HCT116 (cell line): ENCODE measurements around the gene GPALPP1. TPM values are rescaled to one million over a fixed set of nuclear protein-coding genes. Genes with fewer than 3 reads are reported as not detected.

Source experiments
- ATAC-seq: fragments of 200-7000 bp; cut with Tn5 transposase; 2 replicates; pipeline ENCODE4 v1.9.1; 2020; ENCODE audit warnings: mild to moderate bottlenecking, moderate library complexity
- BruUV-seq: library from RNA; stranded (reverse); fragments of 400-500 nt; replicated peaks from 2 replicates; lab custom pipeline; 2021; lab: Mats Ljungman, UMichigan
- CTCF ChIA-PET: fragments of 300-600 bp; sonication (Branson Sonifier 250); formaldehyde crosslinking; loops from one replicate; lab custom pipeline; 2021; ENCODE audit warnings: antibody characterized with exemption; lab: Charles Lee
- POLR2A ChIA-PET: fragments of 300-600, 350-600 bp; sonication (Branson Sonifier 250); formaldehyde crosslinking; loops from one replicate; lab custom pipeline; 2021; ENCODE audit warnings: antibody characterized with exemption; lab: Charles Lee
- RAD21 ChIA-PET, 2 experiments: fragments of 300-600 bp; sonication (Branson Sonifier 250); formaldehyde crosslinking; loops; one replicate each; lab custom pipeline; 2023; ENCODE audit warnings: low total read pairs in 2 of 2; ENCODE audit not compliant: uncharacterized antibody in 2 of 2, unreplicated experiment in 2 of 2, low non-redundant PET in 1 of 2; lab: Charles Lee
- DNase-seq: peaks from one replicate; pipeline ENCODE4 v3.0.0-alpha.2; 2010; ENCODE audit warnings: low read depth, low spot score
- H2AFZ ChIP-seq: fragments of 200-600 bp; shearing (Covaris generic), sonication (generic); 2 replicates; pipeline ENCODE4 v1.6.1; 2017; ENCODE audit warnings: low read depth, mixed run types, mixed read lengths, antibody characterized with exemption, low read length; ENCODE audit not compliant: poor library complexity, severe bottlenecking
- H3K27ac ChIP-seq: 2 replicates; pipeline ENCODE4 v1.5.1; 2012; ENCODE audit warnings: low read depth, low read length
- H3K27me3 ChIP-seq: fragments of 200-600 bp; sonication (generic); 2 replicates; pipeline ENCODE4 v1.6.1; 2016; ENCODE audit warnings: mixed run types, low read length, mixed read lengths; ENCODE audit not compliant: insufficient read depth
- H3K36me3 ChIP-seq, 2 experiments: fragments of 200-500 bp in 1 of 2; fragments of 200-600 bp in 1 of 2; sonication (Bioruptor generic) in 1 of 2; sonication (generic) in 1 of 2; 2 replicates each; pipeline versions ENCODE4 v1.5.1 to v1.6.1; 2014 to 2016; ENCODE audit warnings: low read length in 2 of 2, inconsistent platforms in 1 of 2, mixed read lengths in 1 of 2, mixed run types in 1 of 2; ENCODE audit not compliant: insufficient read depth in 2 of 2, control insufficient read depth in 1 of 2
- H3K4me1 ChIP-seq, 2 experiments: fragments of 200-600 bp in 1 of 2; sonication (generic) in 1 of 2; 2 replicates each; pipeline versions ENCODE4 v1.5.1 to v1.6.1; 2012 to 2017; ENCODE audit warnings: low read length in 2 of 2, inconsistent platforms in 1 of 2, mild to moderate bottlenecking in 1 of 2, mixed read lengths in 1 of 2, mixed run types in 1 of 2, moderate library complexity in 1 of 2; ENCODE audit not compliant: insufficient read depth in 2 of 2, control insufficient read depth in 1 of 2
- H3K4me2 ChIP-seq: fragments of 200-600 bp; sonication (generic); 2 replicates; pipeline ENCODE4 v1.6.1; 2017; ENCODE audit warnings: mixed run types, low read length, mixed read lengths
- H3K4me3 ChIP-seq, 2 experiments: fragments of 200-600 bp in 1 of 2; sonication (generic) in 1 of 2; replicated peaks in 1 of 2; 2 replicates each; pipeline ENCODE4 v1.5.1; 2011 to 2016; ENCODE audit warnings: low read length in 2 of 2, control low read depth in 1 of 2, low read depth in 1 of 2, mild to moderate bottlenecking in 1 of 2, mixed read lengths in 1 of 2, mixed run types in 1 of 2
- H3K79me2 ChIP-seq: fragments of 200-600 bp; sonication (generic); 2 replicates; pipeline ENCODE4 v1.6.1; 2017; ENCODE audit warnings: mild to moderate bottlenecking, mixed run types, low read length, moderate library complexity, mixed read lengths; ENCODE audit not compliant: insufficient read depth
- H3K9ac ChIP-seq: fragments of 200-600 bp; sonication (generic); 2 replicates; pipeline ENCODE4 v1.6.1; 2016; ENCODE audit warnings: low read length, mixed read lengths
- H3K9me2 ChIP-seq: fragments of 200-600 bp; sonication (generic), shearing (Covaris generic); 2 replicates; pipeline ENCODE4 v1.6.1; 2017; ENCODE audit warnings: mixed run types, mild to moderate bottlenecking, moderate library complexity; ENCODE audit not compliant: insufficient read depth
- H3K9me3 ChIP-seq, 2 experiments: fragments of 200-500 bp in 1 of 2; fragments of 200-600 bp in 1 of 2; sonication (Bioruptor generic) in 1 of 2; sonication (generic) in 1 of 2; 2 replicates each; pipeline ENCODE4 v1.6.1; 2014 to 2017; ENCODE audit warnings: low read length in 2 of 2, mixed read lengths in 2 of 2, inconsistent platforms in 1 of 2, low read depth in 1 of 2, mild to moderate bottlenecking in 1 of 2, mixed run types in 1 of 2, moderate library complexity in 1 of 2; ENCODE audit not compliant: control insufficient read depth in 1 of 2, insufficient read depth in 1 of 2
- H4K20me1 ChIP-seq: fragments of 200-600 bp; sonication (generic), shearing (Covaris generic); 2 replicates; pipeline ENCODE4 v1.6.1; 2017; ENCODE audit warnings: mixed run types, mild to moderate bottlenecking, moderate library complexity; ENCODE audit not compliant: insufficient read depth
- CEBPB ChIP-seq: IDR thresholded peaks from 2 replicates; pipeline ENCODE4 v1.6.1; 2012; ENCODE audit warnings: low read depth
- EGR1 ChIP-seq: IDR thresholded peaks from 2 replicates; pipeline ENCODE4 v1.6.1; 2012; ENCODE audit warnings: low read depth
- EZH2phosphoT487 ChIP-seq: fragments of 200-600 bp; IDR thresholded peaks from 2 replicates; pipeline ENCODE4 v1.6.1; 2018; ENCODE audit warnings: antibody characterized with exemption, borderline replicate concordance
- FOSL1 ChIP-seq: IDR thresholded peaks from 2 replicates; pipeline ENCODE4 v1.6.1; 2012; ENCODE audit warnings: low read depth
- JUND ChIP-seq: IDR thresholded peaks from 2 replicates; pipeline ENCODE4 v1.6.1; 2012
- POLR2AphosphoS5 ChIP-seq: IDR thresholded peaks from 2 replicates; pipeline ENCODE4 v1.6.1; 2011; ENCODE audit warnings: mild to moderate bottlenecking, low read depth, low read length, moderate library complexity
- RAD21 ChIP-seq: IDR thresholded peaks from 2 replicates; pipeline ENCODE4 v1.6.1; 2012; ENCODE audit warnings: low read depth, mild to moderate bottlenecking
- SP1 ChIP-seq: IDR thresholded peaks from 2 replicates; pipeline ENCODE4 v1.6.1; 2012; ENCODE audit warnings: low read depth
- SRF ChIP-seq: IDR thresholded peaks from 2 replicates; pipeline ENCODE4 v1.6.1; 2012; ENCODE audit warnings: low read depth
- ZFX ChIP-seq: fragments of 450-650 bp; IDR thresholded peaks from 2 replicates; pipeline ENCODE4 v1.6.1; 2017
- intact Hi-C: fragments of 100-400 bp; cut with micrococcal nuclease; formaldehyde crosslinking; loops from 2 replicates; pipeline ENCODE4 v1.10.0; 2022
- total RNA-seq: library from RNA; stranded (reverse); gene quantifications from one replicate; pipeline ENCODE4 v1.2.1, GENCODE V29; 2021; ENCODE audit not compliant: unreplicated experiment

Gene GPALPP1
- total RNA-seq, 1 experiment from 2014 or later: 21.3 TPM

DNA sequence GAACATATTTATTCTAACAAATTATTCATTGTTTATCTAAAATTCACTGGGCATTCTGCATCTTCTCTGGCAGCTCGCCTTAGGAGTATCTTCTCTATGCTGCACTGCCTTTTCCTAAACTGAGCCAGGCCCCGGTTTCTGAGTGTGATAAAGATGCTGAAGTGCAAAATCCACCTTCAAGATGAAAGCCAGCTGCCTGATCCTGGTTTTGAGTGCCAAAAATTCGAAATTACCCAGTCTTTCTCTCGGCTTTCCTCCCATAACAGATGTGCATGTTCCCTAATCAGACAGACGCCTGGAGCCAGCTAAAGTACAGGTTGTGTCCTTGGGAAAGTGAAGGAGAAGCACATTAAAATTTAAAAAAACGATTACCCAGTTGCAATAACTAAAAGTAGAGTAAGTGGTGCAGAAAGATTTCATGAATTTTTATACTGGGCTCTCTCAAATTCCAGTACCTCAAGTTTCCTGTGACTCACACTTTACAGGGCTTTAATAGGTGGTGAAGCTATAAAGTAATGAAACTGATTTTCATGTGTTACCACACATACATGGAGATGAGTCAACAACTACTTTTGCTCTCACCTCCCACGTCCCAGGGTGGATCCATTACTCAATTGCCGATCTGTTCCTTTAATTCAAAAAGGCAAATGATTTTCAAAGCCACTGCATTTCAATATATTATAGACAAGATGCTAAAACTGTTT, 66.0 kb downstream of the GPALPP1 start:
- Histone ChIP-seq H3K4me3 (peak overlapping the region in 1 of 2 experiments; percentile 33; a peak in 3 of 4 replicates), H2AFZ (peak overlapping the region; percentile 79), H3K4me2 (peak overlapping the region; percentile 76), H3K79me2 (no peaks in the 10 kb centered on the region), H4K20me1 (no peaks in the 10 kb centered on the region), H3K36me3 (no peaks in the 10 kb centered on the region), H3K9me2 (no peaks in the 10 kb centered on the region), H3K9me3 (no peaks in the 10 kb centered on the region), H3K27me3 (no peaks in the 10 kb centered on the region), H3K27ac (peak overlapping the region; percentile 69), H3K9ac (peak overlapping the region; percentile 49), H3K4me1 (peaks cover 18 to 44% of the 10 kb centered on the region in 2 experiments)
- ATAC-seq (peak; percentile 81), DNase-seq (peak; percentile 70)
- TF ChIP-seq FOSL1 (peak; percentile 89), POLR2AphosphoS5 (peak; percentile 15; the same call in 1 of the 2 replicates), EZH2phosphoT487 (no peak), RAD21 (0 out of 2 replicates have a peak, but pooled peaks have one; percentile 23), ZFX (no peak), EGR1 (peak; percentile 85), SRF (0 out of 2 replicates have a peak, but pooled peaks have one; percentile 28), JUND (peak; percentile 85), SP1 (peak; percentile 74), CEBPB (peak; percentile 89)
- POLR2A ChIA-PET: interaction anchor here (0.6 to 1.7 kb wide), 2 partner anchors 237 to 286 kb away, joined by 3 to 8 read pairs; partner anchors contain the start of gene TPT1
- CTCF ChIA-PET: interaction anchor here (1.1 to 2.8 kb wide), 3 partner anchors 226 to 262 kb away, joined by 3 to 23 read pairs (median 3); no protein-coding TSS in a partner anchor
- RAD21 ChIA-PET: interaction anchor here (1.3 to 2.1 kb wide), 2 partner anchors 226 kb away, joined by 3 to 8 read pairs; no protein-coding TSS in a partner anchor
- intact Hi-C loops: loop anchor here (2.0 kb wide), 1 partner anchor 225 kb away; no protein-coding TSS in a partner anchor
- BruUV-seq: no TSS peak
